NT2/D1 (cell line): ENCODE results near the gene STAT1.
"Not testable (repeated sequence)": the region's sequence is repeated elsewhere in the genome, so short reads cannot be mapped to it uniquely, and the experiment has no call there.

Experiments
- DNase-seq: peaks from one replicate; pipeline ENCODE4 v3.0.0-alpha.2; 2011; ENCODE audit warnings: low read depth, low spot score
- H3K27me3 ChIP-seq: 2 replicates; pipeline ENCODE4 v1.6.0; 2011; ENCODE audit warnings: mild to moderate bottlenecking; ENCODE audit not compliant: insufficient read length, insufficient read depth
- H3K36me3 ChIP-seq: 2 replicates; pipeline ENCODE4 v1.6.1; 2011; ENCODE audit warnings: mild to moderate bottlenecking, low read length, mixed read lengths; ENCODE audit not compliant: insufficient read depth, insufficient read length
- H3K4me1 ChIP-seq: 2 replicates; pipeline ENCODE4 v1.5.1; 2011; ENCODE audit not compliant: insufficient read depth, insufficient read length
- H3K4me3 ChIP-seq: 2 replicates; pipeline ENCODE4 v1.5.1; 2011; ENCODE audit warnings: low read depth; ENCODE audit not compliant: insufficient read length
- H3K9ac ChIP-seq: 2 replicates; pipeline ENCODE4 v1.6.0; 2011; ENCODE audit warnings: low read depth; ENCODE audit not compliant: insufficient read length
- H3K9me3 ChIP-seq: 2 replicates; pipeline ENCODE4 v1.5.1; 2011; ENCODE audit warnings: mild to moderate bottlenecking, low read length; ENCODE audit not compliant: insufficient read depth
- SUZ12 ChIP-seq: IDR thresholded peaks from 2 replicates; pipeline ENCODE4 v1.6.1; 2011; ENCODE audit not compliant: insufficient read length, insufficient read depth; ENCODE audit errors: extremely low read depth
- YY1 ChIP-seq: IDR thresholded peaks from 2 replicates; pipeline ENCODE4 v1.6.1; 2011; ENCODE audit not compliant: insufficient read length, insufficient read depth
- ZNF274 ChIP-seq: IDR thresholded peaks from 2 replicates; pipeline ENCODE4 v1.6.1; 2011; ENCODE audit warnings: mild to moderate bottlenecking, low read depth, low read length

Gene STAT1

DNA sequence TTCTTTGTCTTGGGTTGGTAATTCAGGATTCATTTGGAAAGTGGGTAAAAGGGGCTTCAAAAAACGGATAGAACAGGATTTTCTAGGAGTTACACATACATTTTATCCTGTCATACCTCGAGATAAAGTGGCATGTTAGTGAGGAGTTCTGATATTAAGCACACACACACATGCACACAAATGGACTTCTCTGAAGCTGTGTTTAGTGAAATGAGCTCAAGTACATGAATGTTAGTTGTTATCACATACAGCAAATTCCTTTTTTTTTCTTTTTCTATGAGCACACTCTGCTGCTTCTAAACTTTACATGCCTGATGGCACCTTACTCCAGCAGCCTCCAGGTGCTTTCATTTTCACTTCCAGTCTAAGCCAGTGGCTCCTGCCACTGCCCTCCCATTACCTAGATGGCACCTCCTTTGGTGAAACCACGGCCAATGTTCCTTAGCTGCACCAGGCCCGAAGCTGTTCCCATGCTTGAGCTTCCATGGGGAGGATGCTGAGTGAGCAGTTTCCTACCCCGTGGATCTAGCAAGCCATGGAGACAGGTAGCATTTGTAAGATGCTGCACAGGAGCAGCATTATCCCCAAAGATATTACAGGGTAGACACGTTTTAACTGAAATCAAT, 49.7 kb downstream of the STAT1 start:
- Histone ChIP-seq H3K4me3 (no peak overlapping the region), H3K9ac (no peak overlapping the region), H3K9me3 (no peaks in the 10 kb centered on the region), H3K4me1 (no peaks in the 10 kb centered on the region), H3K36me3 (peaks cover 36% of the 10 kb centered on the region), H3K27me3 (no peaks in the 10 kb centered on the region)
- no peak for TF ChIP-seq SUZ12
- TF ChIP-seq ZNF274 = no peak
- no peak for TF ChIP-seq YY1
- DNase-seq = no peak

DNA sequence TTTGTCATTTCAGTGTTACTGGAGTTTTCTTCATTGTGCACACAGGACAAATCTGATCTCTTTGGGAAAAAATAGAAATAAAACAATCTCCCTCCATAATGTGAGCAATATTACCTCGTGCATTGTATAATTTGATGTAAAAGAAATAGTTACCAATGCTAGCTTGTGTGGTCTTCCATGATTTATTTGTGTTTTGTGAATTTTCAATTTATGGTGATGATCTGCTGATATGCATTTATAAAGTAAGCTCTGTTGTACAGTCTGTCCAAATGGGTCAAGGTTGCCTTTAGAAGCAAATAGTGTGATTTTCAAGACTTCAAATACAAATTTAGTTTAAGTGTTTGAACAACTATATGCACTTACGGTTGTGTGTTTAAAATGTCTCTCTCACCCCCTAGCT, 50.9 kb downstream of the STAT1 start:
- Histone ChIP-seq H3K36me3 (peaks cover 32% of the 10 kb centered on the region), H3K27me3 (no peaks in the 10 kb centered on the region), H3K9ac (no peak overlapping the region), H3K4me1 (no peaks in the 10 kb centered on the region), H3K4me3 (no peak overlapping the region), H3K9me3 (no peaks in the 10 kb centered on the region)
- TF ChIP-seq YY1 (no peak), ZNF274 (no peak), SUZ12 (no peak)
- no peak for DNase-seq

DNA sequence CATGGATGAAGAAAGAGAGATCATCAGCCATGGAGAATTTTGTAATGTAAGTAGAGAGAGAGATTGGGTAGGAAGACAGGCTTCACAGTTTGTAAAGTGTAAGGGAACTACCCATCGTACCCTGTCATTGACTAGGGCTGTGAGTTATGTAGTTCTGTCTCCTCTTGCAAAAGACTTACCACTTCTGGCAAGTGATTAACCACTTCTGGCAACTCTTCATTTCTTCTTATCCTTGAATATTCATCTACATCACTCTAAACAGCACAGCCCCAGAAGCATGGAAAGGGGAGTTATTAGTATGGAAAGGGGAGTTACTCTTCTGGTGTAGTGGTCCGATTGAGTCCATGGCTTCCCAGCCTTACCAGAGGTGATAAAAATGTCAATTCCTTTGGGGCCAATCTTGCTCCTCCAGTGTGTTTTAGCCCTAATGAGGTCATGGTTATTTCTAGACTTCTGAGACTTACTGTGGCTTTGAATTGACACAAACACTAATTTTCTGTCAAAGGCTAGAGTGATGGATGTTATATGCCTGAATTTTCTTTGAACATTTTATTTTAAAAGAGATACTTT, 52.0 kb downstream of the STAT1 start:
- TF ChIP-seq ZNF274 (no peak), YY1 (no peak), SUZ12 (no peak)
- DNase-seq = no peak
- Histone ChIP-seq H3K4me1 (no peaks in the 10 kb centered on the region), H3K27me3 (no peaks in the 10 kb centered on the region), H3K9ac (no peak overlapping the region), H3K9me3 (no peaks in the 10 kb centered on the region), H3K36me3 (peaks cover 32% of the 10 kb centered on the region), H3K4me3 (no peak overlapping the region)

DNA sequence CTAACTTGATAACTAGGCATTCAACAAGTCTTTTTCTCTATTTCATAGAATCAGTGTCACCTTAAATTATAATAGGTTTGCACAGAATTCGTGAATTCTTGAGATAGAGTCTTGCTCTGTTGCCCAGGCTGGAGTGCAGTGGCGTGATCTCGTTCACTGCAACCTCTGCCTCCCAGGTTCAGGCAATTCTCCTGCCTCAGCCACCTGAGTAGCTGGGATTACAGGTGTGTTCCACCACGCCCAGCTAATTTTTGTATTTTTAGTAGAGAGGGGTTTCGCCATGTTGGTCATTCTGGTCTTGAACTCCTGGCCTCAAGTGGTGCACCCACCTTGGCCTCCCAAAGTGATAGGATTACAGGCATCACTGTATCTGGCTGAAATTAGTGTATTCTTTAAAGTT, 52.9 kb downstream of the STAT1 start:
- H3K36me3 ChIP-seq = peaks cover 32% of the 10 kb centered on the region
- H3K9me3 ChIP-seq, H3K27me3 ChIP-seq, H3K4me3 ChIP-seq, DNase-seq, H3K4me1 ChIP-seq, H3K9ac ChIP-seq: not testable (repeated sequence)

DNA sequence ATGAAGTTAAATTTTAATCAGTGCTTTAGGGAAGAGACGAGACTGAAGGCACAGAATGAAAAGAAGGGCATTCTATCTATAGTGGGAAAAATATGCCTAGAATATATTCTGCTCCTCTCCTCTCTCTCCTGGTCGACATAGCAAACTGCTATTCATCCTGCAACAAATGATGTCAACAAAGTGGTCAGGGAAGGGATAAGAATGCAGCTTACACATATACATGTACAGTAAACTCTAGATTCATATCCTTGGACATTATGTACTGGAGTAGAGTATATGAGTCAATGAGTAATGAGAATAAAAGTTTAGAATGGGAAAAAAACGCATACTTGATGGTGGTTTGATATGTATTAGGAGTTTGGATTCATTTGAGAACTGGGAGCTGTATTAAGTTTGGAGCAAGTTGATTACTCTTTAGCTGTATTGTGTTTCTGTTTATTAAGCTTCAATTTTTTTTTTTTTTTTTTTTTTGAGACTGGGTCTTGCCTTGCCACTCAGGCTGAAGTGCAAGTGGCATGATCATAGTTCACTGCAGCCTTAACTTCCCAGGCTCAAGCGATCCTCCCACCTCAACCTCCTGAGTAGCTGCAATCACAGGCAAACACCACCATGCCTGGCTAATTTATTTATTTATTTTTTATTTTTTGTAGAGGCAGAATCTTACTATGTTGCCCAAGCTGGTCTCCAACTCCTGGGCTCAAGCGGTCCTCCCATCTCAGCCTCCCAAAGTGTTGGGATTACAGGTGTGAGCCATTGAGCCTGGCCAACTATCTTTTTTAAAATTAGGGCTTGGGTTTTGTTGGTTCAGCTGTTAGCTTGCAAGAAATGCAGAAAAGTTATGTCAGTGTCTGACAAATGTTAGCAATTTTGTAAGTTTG, 53.8 kb downstream of the STAT1 start:
- no peaks in the 10 kb centered on the region for H3K27me3 ChIP-seq
- no peak overlapping the region for H3K9ac ChIP-seq
- H3K36me3 ChIP-seq = peaks cover 25% of the 10 kb centered on the region
- no peak for DNase-seq
- no peaks in the 10 kb centered on the region for H3K4me1 ChIP-seq
- no peak overlapping the region for H3K4me3 ChIP-seq
- no peaks in the 10 kb centered on the region for H3K9me3 ChIP-seq
- TF ChIP-seq ZNF274 = no peak
- no peak for TF ChIP-seq YY1
- TF ChIP-seq SUZ12 = no peak

DNA sequence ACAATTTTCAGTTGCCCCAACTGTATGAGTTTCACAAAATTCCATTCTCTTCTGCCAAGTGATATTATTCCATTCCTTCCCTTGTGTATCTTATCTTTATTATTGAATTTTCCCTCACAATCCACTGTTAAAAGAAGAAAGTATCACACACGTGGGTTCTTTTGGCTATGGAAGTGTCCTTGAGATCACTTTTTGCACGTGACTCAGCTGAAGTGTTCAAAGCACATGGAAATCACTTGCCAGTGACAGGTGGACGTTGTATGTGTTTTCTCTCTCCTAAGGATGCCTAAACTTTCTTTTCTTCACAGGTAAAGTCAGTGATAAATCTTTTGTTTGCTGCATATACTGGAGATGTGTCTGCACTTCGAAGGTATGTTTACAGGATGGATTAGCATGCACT, 60.7 kb downstream of the STAT1 start:
- TF ChIP-seq SUZ12 (no peak), YY1 (no peak), ZNF274 (no peak)
- Histone ChIP-seq H3K36me3 (no peaks in the 10 kb centered on the region), H3K27me3 (no peaks in the 10 kb centered on the region), H3K4me1 (no peaks in the 10 kb centered on the region), H3K9me3 (no peaks in the 10 kb centered on the region), H3K4me3 (no peak overlapping the region), H3K9ac (no peak overlapping the region)
- DNase-seq = no peak

DNA sequence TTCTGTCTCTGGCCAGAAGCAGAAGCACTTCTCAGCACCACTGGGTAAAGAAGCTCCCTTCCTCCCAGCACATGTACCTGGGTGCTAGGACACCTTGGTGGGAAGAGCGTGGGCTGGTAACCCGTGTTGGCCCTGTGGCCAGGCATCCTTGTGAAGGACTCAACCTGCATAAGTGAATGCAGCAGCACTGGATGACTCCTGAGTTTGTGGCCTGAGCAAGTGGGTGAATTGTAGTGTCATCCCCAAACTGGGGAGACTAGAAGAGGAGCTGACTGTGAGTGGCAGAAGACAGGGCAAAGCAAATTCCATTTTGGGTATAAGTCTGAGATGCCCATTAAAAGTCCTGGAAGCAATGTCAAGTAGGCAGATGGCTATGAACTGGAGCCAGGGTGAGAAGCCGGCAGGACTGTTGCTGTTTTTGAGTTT, 63.4 kb downstream of the STAT1 start:
- H3K27me3 ChIP-seq = no peaks in the 10 kb centered on the region
- H3K36me3 ChIP-seq = no peaks in the 10 kb centered on the region

More for the DNA sequence above, 63.4 kb downstream of the STAT1 start:
- Histone ChIP-seq H3K4me1 (no peaks in the 10 kb centered on the region), H3K9me3 (no peaks in the 10 kb centered on the region), H3K9ac (no peak overlapping the region), H3K4me3 (no peak overlapping the region)
- DNase-seq = no peak
- TF ChIP-seq ZNF274 = no peak
- TF ChIP-seq YY1 = no peak
- TF ChIP-seq SUZ12 = no peak
